ENCODE results near the gene OSBPL3. TPM values are rescaled to one million over a fixed set of nuclear protein-coding genes. Genes with fewer than 3 reads are reported as not detected.

OSBPL3 gene
- total RNA-seq, 2 experiments from 2014 or later = 41.2 to 45.1 TPM

DNA sequence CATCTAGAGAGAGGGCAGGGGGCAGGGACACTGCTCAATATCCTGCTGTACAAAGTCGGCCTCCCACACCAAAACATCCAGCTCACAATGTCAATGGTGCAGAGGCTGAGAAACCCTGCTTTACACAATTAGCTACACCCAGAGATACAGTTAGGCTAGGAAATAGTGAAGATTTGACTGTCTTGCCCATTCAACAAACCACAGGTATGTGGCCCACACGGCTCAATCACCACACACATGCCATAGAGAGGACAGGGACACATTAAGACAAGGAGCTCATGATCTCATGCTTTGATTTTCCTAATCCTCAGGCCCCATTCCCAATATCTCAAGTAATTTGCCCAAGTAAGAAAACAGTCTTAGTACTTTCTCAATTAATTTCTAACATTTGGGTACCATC lies 110.4 kb downstream of the OSBPL3 start:
- ChIA-PET CTCF (interaction anchor here (0.5 kb wide), 1 partner anchor 201 kb away, joined by 3 read pairs; no protein-coding TSS in a partner anchor), POLR2A (no interaction called here)
- intact Hi-C loops (cut with micrococcal nuclease) = loop anchor here (5.0 kb wide), 1 partner anchor 158 kb away; no protein-coding TSS in a partner anchor
- Mint-ChIP-seq H3K4me1 (ENCODE audit: low read depth) (peaks cover 39% of the 10 kb centered on the region), H3K27me3 (no peaks in the 10 kb centered on the region), H3K27ac (no peak overlapping the region), H3K9me3 (no peaks in the 10 kb centered on the region), H3K36me3 (peaks cover 44% of the 10 kb centered on the region), H3K4me3 (no peak overlapping the region)
- DNase-seq = no peak

DNA sequence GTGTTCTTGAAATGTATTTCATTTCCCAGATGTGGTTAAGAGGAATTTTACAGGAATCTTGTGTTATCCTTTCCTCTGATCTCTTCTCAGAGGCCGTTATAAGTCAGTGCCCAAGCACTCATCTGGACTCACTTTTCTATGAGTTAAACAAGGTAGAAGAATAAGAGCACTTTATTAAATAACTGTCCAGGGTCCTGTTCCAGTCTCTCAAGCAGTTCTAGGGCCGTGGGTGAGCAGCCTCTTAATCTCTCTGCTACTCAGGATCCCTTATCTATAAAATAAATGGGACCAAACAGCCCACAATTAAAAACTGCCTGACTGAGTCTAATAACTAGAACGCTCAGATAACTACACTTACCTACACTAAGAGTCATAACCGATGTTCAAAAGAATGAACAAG lies 111.2 kb downstream of the OSBPL3 start:
- H3K4me1 Mint-ChIP-seq (ENCODE audit: low read depth) = peaks cover 43% of the 10 kb centered on the region
- peaks cover 53% of the 10 kb centered on the region for H3K36me3 Mint-ChIP-seq
- H3K27ac Mint-ChIP-seq = no peak overlapping the region
- H3K9me3 Mint-ChIP-seq = no peaks in the 10 kb centered on the region
- H3K4me3 Mint-ChIP-seq = no peak overlapping the region
- intact Hi-C loops (cut with micrococcal nuclease) = loop anchor here (5.0 kb wide), 1 partner anchor 159 kb away; no protein-coding TSS in a partner anchor
- ChIA-PET CTCF (no interaction called here), POLR2A (no interaction called here)
- no peak for DNase-seq
- H3K27me3 Mint-ChIP-seq = no peaks in the 10 kb centered on the region

DNA sequence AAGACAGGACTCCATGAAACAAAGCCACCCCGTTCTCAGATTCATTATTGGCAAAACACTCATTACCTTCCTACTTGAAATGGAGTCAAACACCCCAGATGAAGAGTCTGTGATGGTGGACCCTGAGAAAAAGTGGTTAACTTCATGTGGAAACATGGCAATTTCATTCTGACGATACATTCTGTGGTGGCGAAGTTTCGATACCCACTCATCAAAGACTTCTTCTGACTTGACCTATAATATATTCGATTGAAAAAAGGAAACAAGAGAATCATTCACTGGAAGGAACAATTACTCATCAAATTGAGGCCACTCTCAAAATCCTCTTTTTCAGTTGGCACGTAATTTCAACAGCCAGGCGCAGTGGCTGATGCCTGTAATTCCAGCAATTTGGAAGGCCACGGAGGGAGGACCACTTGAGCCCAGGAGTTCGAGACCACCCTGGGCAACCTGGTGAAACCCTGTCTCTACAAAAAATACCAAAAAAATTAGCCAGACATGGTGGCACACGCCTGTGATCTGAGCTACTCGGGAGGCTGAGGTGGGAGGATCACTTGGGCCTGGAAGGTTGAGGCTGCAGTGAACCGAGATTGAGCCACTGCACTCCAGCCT lies 113.9 kb downstream of the OSBPL3 start:
- CTCF ChIA-PET = interaction anchor here (0.9 to 1.9 kb wide), 7 partner anchors 18 to 204 kb away, joined by 3 to 7 read pairs (median 3); partner anchors contain the start of gene OSBPL3
- POLR2A ChIA-PET = interaction anchor here (0.9 to 1.2 kb wide), 5 partner anchors 11 to 113 kb away, joined by 3 to 6 read pairs (median 4); no protein-coding TSS in a partner anchor
- Mint-ChIP-seq H3K9me3 (no peaks in the 10 kb centered on the region), H3K27me3 (no peaks in the 10 kb centered on the region), H3K36me3 (peaks cover 75% of the 10 kb centered on the region), H3K27ac (peak overlapping the region; percentile 75), H3K4me3 (no peak overlapping the region), H3K4me1 (ENCODE audit: low read depth) (peaks cover 38% of the 10 kb centered on the region)
- intact Hi-C loops (cut with micrococcal nuclease) = loop anchor here (1.0 to 5.0 kb wide), 10 partner anchors 12 to 251 kb away; partner anchors contain the start of gene OSBPL3
- peak; percentile 70 for DNase-seq

DNA sequence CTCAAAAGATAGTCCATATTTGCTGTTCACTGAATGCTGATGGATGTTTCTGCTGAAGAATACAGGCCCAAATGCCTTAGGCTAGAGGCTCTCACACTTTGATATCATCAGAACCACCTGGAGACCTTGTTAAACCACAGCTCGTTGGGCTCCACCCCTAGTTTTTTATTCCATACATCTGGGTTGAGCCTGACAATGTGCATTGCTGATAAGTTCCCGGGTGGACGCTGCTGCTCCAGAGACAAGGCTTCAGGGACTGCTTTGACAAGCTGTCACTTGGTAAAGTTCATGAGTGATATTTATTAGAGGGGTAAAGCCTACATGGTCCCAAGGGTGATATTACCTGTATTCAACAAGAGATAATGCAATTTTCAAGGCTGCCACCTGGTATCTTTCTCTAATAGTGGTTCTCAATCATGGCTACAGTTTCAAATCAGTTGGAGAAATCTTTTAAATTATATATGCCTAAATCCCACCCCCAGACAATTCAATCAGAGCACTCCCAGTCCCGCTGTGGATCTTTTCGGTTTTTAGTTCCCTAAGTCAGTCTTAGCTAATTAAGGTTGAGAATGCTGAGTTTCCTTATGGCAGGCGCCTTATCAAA lies 115.7 kb downstream of the OSBPL3 start:
- no peak overlapping the region for H3K27ac Mint-ChIP-seq
- CTCF ChIA-PET = no interaction called here

DNA sequence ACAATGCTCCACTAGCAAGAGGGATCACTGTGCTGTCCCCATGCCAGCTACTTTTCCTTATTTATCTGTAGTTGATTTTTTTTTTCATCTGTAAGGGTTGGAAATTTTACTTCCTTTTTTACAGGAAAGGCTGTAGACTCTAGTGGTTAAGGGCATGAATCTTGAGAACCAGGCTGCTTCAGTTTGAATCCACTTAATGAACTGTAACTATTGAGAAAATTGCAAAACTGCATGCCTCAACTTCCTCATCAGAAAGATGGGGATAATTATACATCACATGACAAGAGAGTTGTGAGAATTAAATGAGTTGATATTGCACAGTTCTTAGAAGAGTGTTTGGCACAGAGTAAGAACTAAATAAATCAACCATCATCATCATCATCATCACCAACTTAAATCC lies 116.4 kb downstream of the OSBPL3 start:
- H3K9me3 Mint-ChIP-seq = no peaks in the 10 kb centered on the region
- peaks cover 28% of the 10 kb centered on the region for H3K4me1 Mint-ChIP-seq (ENCODE audit: low read depth)
- H3K27me3 Mint-ChIP-seq = no peaks in the 10 kb centered on the region
- H3K36me3 Mint-ChIP-seq = peaks cover 66% of the 10 kb centered on the region
- ChIA-PET POLR2A (no interaction called here), CTCF (interaction anchor here (1.4 kb wide), 1 partner anchor 43 kb away, joined by 5 read pairs; no protein-coding TSS in a partner anchor)
- no peak overlapping the region for H3K27ac Mint-ChIP-seq
- no peak overlapping the region for H3K4me3 Mint-ChIP-seq
- no peak for DNase-seq
- intact Hi-C loops (cut with micrococcal nuclease) = no loop called here

More for the DNA sequence above, 115.7 kb downstream of the OSBPL3 start:
- intact Hi-C loops (cut with micrococcal nuclease) = no loop called here
- Mint-ChIP-seq H3K27me3 (no peaks in the 10 kb centered on the region), H3K4me3 (no peak overlapping the region), H3K4me1 (ENCODE audit: low read depth) (peaks cover 29% of the 10 kb centered on the region), H3K9me3 (no peaks in the 10 kb centered on the region), H3K36me3 (peaks cover 69% of the 10 kb centered on the region)
- POLR2A ChIA-PET = no interaction called here
- DNase-seq = no peak

GRCh38 chr7:24862461-24862860 lies 117.5 kb downstream of the OSBPL3 start:
- Mint-ChIP-seq H3K36me3 (peaks cover 63% of the 10 kb centered on the region), H3K4me1 (ENCODE audit: low read depth) (peaks cover 25% of the 10 kb centered on the region), H3K9me3 (no peaks in the 10 kb centered on the region), H3K27me3 (no peaks in the 10 kb centered on the region), H3K27ac (no peak overlapping the region), H3K4me3 (no peak overlapping the region)
- ChIA-PET POLR2A (interaction anchor here (1.0 kb wide), 1 partner anchor 11 kb away, joined by 3 read pairs; no protein-coding TSS in a partner anchor), CTCF (interaction anchor here (1.4 kb wide), 1 partner anchor 42 kb away, joined by 5 read pairs; no protein-coding TSS in a partner anchor)
- intact Hi-C loops (cut with micrococcal nuclease) = no loop called here
- no peak for DNase-seq

DNA sequence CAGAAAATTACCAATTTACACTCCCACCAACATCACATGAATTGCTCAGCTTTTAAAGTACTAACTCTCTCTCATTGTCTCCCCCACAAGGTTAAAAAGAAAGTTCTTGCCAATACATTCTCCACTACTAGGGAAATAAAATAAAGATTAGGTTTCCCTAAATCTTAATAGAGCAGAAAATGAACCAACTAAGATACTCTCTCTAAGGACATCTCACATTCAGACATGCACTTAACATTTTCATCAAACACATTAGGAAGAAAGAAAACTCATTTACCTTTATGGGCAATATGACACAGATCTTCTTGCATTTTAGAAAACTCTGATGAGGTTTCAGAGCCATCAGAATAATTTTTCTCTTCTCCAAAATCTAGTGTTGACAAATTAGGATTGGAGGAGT lies 118.6 kb downstream of the OSBPL3 start:
- H3K4me1 Mint-ChIP-seq (ENCODE audit: low read depth) = peaks cover 20% of the 10 kb centered on the region
- no peak for DNase-seq
- H3K4me3 Mint-ChIP-seq = no peak overlapping the region
- H3K9me3 Mint-ChIP-seq = no peaks in the 10 kb centered on the region
- H3K27me3 Mint-ChIP-seq = no peaks in the 10 kb centered on the region
- ChIA-PET POLR2A (no interaction called here), CTCF (interaction anchor here (1.1 kb wide), 1 partner anchor 41 kb away, joined by 3 read pairs; no protein-coding TSS in a partner anchor)
- H3K36me3 Mint-ChIP-seq = peaks cover 62% of the 10 kb centered on the region
- H3K27ac Mint-ChIP-seq = no peak overlapping the region
- intact Hi-C loops (cut with micrococcal nuclease) = no loop called here

DNA sequence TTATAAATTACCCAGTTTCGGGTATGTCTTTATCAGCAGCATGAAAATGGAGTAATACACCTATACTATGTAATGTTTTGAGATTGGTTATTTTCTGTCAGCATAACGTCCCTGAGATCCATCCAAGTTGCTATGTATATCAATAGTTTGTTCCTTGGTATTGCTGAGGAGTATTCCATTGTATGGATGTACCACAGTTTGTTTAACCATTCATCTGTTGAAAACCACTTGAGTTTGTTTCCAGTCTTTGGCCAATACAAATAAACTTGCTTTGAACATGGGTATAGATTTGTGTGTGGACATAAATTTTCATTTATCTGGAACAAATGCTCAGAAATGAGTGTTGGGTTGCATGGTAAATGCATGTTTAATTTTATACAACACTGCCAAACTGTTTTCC lies 119.4 kb downstream of the OSBPL3 start:
- ChIA-PET POLR2A (no interaction called here), CTCF (interaction anchor here (1.1 kb wide), 1 partner anchor 40 kb away, joined by 3 read pairs; no protein-coding TSS in a partner anchor)
- no peak overlapping the region for H3K4me3 Mint-ChIP-seq
- DNase-seq = no peak
- intact Hi-C loops (cut with micrococcal nuclease) = no loop called here
- H3K27ac Mint-ChIP-seq = no peak overlapping the region
- H3K4me1 Mint-ChIP-seq (ENCODE audit: low read depth) = peaks cover 19% of the 10 kb centered on the region
- H3K36me3 Mint-ChIP-seq = peaks cover 61% of the 10 kb centered on the region
- H3K9me3 Mint-ChIP-seq = no peaks in the 10 kb centered on the region
- H3K27me3 Mint-ChIP-seq = no peaks in the 10 kb centered on the region

DNA sequence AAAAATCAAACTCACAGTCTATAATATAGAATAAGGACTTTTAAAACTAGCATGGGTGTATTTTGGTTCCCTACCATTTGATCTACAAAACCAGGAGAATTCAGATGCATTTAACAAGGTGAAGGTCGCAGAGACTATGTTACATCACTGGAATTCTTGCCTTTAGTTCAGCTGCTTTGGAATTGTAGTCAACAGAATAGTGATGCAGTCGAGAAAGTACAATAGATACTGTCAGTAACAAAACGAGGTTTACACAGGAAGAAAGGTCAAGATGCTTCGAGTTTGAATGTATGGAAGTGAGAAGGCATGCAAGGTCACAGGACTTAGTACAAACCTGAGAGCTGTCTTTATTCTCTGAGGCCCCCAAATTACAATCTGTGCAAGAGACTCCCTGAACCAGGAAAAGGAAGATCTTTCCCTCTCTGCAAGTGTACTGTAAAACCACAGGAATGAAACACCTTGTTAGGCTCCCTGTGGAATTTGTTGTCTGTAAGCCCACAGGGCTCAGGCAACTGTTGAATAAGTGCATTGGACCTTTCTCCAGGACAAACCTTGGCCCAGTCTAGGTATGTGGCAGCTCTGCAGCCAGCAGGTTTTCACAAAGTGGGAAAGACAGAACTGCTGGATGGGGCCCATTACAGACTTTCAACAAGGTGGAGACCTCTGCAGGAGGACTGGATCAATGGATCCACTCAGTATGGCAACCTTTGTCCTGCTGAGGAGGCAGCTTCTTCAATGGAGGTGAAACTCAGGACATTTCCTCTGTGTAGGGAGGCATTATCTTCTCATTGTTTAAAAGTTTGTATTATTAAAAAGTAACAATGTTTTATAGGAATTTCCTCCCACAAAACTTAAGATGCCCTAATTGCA lies 121.6 kb downstream of the OSBPL3 start:
- ChIA-PET POLR2A (interaction anchor here (0.8 kb wide), 1 partner anchor 36 kb away, joined by 3 read pairs; no protein-coding TSS in a partner anchor), CTCF (interaction anchor here (0.6 to 1.3 kb wide), 3 partner anchors 25 to 212 kb away, joined by 3 read pairs; no protein-coding TSS in a partner anchor)

GRCh38 chr7:24857623-24858022 lies 122.4 kb downstream of the OSBPL3 start:
- Mint-ChIP-seq H3K27ac (no peak overlapping the region), H3K27me3 (no peaks in the 10 kb centered on the region), H3K4me3 (no peak overlapping the region), H3K36me3 (peaks cover 34% of the 10 kb centered on the region), H3K4me1 (ENCODE audit: low read depth) (peaks cover 8% of the 10 kb centered on the region), H3K9me3 (no peaks in the 10 kb centered on the region)
- intact Hi-C loops (cut with micrococcal nuclease) = no loop called here
- ChIA-PET POLR2A (no interaction called here), CTCF (interaction anchor here (0.6 to 1.7 kb wide), 3 partner anchors 26 to 212 kb away, joined by 3 to 6 read pairs (median 3); partner anchors contain the start of gene OSBPL3)
- DNase-seq = no peak

More for the DNA sequence above, 121.6 kb downstream of the OSBPL3 start:
- Mint-ChIP-seq H3K27me3 (no peaks in the 10 kb centered on the region), H3K4me1 (ENCODE audit: low read depth) (peaks cover 8% of the 10 kb centered on the region), H3K9me3 (no peaks in the 10 kb centered on the region), H3K36me3 (peaks cover 41% of the 10 kb centered on the region), H3K27ac (no peak overlapping the region), H3K4me3 (no peak overlapping the region)
- DNase-seq = no peak
- intact Hi-C loops (cut with micrococcal nuclease) = no loop called here

- no peak for DNase-seq
- H3K36me3 Mint-ChIP-seq = peaks cover 29% of the 10 kb centered on the region
- ChIA-PET POLR2A (interaction anchor here (1.7 kb wide), 1 partner anchor 11 kb away, joined by 4 read pairs; no protein-coding TSS in a partner anchor), CTCF (interaction anchor here (0.6 to 0.8 kb wide), 3 partner anchors 43 to 1514 kb away, joined by 3 to 5 read pairs (median 3); no protein-coding TSS in a partner anchor)
- intact Hi-C loops (cut with micrococcal nuclease) = no loop called here
- no peak overlapping the region for H3K4me3 Mint-ChIP-seq
- no peaks in the 10 kb centered on the region for H3K27me3 Mint-ChIP-seq
- no peak overlapping the region for H3K27ac Mint-ChIP-seq
- H3K9me3 Mint-ChIP-seq = no peaks in the 10 kb centered on the region
- H3K4me1 Mint-ChIP-seq (ENCODE audit: low read depth) = peaks cover 21% of the 10 kb centered on the region
These were observed 125.1 kb downstream of the OSBPL3 start for GRCh38 chr7:24854866-24855265.
